ENCODE data around the gene NBPF8. TPM values are rescaled to one million over a fixed set of nuclear protein-coding genes. Genes with fewer than 3 reads are reported as not detected.
A peak's percentile ranks its signal among the peaks of the same experiment; 100 is the strongest.
"Not testable (repeated sequence)": the region's sequence is repeated elsewhere in the genome, so short reads cannot be mapped to it uniquely, and the experiment has no call there.

NBPF8 gene, protein sequence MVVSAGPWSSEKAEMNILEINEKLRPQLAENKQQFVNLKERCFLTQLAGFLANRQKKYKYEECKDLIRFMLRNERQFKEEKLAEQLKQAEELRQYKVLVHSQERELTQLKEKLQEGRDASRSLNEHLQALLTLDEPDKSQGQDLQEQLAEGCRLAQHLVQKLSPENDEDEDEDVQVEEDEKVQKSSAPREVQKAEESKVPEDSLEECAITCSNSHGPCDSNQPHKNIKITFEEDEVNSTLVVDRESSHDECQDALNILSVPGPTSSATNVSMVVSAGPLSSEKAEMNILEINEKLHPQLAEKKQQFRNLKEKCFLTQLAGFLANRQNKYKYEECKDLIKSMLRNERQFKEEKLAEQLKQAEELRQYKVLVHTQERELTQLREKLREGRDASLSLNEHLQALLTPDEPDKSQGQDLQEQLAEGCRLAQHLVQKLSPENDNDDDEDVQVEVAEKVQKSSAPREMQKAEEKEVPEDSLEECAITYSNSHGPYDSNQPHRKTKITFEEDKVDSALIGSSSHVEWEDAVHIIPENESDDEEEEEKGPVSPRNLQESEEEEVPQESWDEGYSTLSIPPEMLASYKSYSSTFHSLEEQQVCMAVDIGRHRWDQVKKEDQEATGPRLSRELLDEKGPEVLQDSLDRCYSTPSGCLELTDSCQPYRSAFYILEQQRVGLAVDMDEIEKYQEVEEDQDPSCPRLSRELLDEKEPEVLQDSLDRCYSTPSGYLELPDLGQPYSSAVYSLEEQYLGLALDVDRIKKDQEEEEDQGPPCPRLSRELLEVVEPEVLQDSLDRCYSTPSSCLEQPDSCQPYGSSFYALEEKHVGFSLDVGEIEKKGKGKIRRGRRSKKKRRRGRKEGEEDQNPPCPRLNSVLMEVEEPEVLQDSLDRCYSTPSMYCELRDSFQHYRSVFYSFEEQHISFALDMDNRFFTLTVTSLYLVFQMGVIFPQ
- 10.1 and 11.0 TPM in 2 replicates for total RNA-seq (2014; rRNA removed; shearing (Covaris generic))
- polyA plus RNA-seq (2016; fragmentation: Nextera tagmentation; extraction: Ambion mirVana), result 4.1 and 4.8 TPM in 2 replicates

DNA sequence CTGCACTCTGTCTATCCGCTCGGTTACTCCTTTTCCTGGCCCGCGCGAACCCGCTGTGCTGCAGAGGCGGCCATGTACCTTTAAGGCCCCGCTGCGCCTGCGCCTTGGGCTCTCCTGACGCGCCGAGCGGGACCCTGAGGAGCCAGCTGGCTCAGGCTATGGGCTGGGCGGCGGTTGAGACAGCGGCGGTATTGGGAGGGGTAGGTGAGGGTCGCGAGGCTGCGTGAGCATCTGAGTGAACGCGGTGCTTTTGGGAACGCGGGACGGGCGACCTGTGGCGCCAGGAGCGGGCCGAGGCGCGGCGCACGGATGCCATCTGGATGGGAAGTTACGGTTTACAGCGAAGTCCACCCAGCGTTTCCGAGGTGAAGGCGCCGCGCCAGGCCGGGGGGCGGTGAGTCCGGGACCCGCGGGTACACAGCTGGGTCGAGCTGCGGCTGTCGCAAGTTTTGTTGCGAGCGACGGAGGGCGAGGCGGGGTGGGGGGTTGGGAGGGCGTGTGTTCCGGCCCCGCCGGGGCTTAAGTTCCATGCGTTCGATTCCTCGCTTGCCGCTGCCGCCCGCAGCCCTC, at the start of gene NBPF8:
TSS of gene NBPF8 (plus strand) at position 125 of the 570 bp plus-strand sequence. CDS start 21,488 bp downstream, outside the sequence.
- H3K9me3 ChIP-seq (ENCODE audit: low read depth); H3K36me3 ChIP-seq (ENCODE audit: low read depth); H3K4me1 ChIP-seq (ENCODE audit: insufficient read depth); in situ Hi-C loops (cut with MboI); H3F3A ChIP-seq (ENCODE audit: insufficient read depth); H3K27me3 ChIP-seq (replicated peaks; ENCODE audit: insufficient read depth); H3K79me2 ChIP-seq (ENCODE audit: insufficient read depth); H3K9me2 ChIP-seq (ENCODE audit: insufficient read depth); H4K20me1 ChIP-seq (ENCODE audit: insufficient read depth): not testable (repeated sequence)
- H3K9ac ChIP-seq, result peak within 1 kb of the TSS; percentile 84
- DNase-seq, result peak; percentile 74
- WGBS, 2 experiments (ENCODE audit: low coverage in 1 of 2, low lambda C conversion rate in 2 of 2, missing lambda C conversion rate in 2 of 2), result 0 to 1% methylated on average over 12 to 19 of the region's 64 CpGs
- H3K27ac ChIP-seq, result peak within 1 kb of the TSS; percentile 80
- peak within 1 kb of the TSS; percentile 93 for H2AFZ ChIP-seq
- peak within 1 kb of the TSS; percentile 98 for H3K4me2 ChIP-seq (ENCODE audit: unreplicated experiment)
- peak within 1 kb of the TSS; percentile 96 for H3K4me3 ChIP-seq

DNA sequence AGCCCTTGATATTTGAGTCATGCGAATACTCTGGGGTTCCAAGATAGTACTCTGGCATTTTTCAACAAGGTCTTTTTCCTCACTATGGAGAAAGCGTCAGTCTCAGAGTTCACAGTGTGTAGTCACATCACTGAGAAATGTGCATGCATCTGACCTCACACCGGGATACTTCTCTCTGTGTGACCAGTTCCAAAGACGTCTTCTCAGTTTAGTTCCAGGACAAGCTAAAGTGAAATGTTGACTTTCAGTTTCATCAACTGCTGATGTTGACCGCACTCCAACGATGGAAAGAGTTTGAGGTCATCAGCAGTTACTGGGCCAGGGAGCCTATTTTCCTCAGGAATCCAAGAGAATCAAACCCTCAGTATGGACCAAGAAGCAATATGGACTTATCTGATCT, 47.1 kb upstream of the NBPF8 start:
- H3K36me3 ChIP-seq (ENCODE audit: low read depth); DNase-seq; H3K27me3 ChIP-seq (replicated peaks; ENCODE audit: insufficient read depth); H3K4me3 ChIP-seq; H3K9me2 ChIP-seq (ENCODE audit: insufficient read depth); H3K4me1 ChIP-seq (ENCODE audit: insufficient read depth); H3K4me2 ChIP-seq (ENCODE audit: unreplicated experiment); H3F3A ChIP-seq (ENCODE audit: insufficient read depth); H2AFZ ChIP-seq; H3K9me3 ChIP-seq (ENCODE audit: low read depth); in situ Hi-C loops (cut with MboI); H3K27ac ChIP-seq; H3K79me2 ChIP-seq (ENCODE audit: insufficient read depth); H3K9ac ChIP-seq; H4K20me1 ChIP-seq (ENCODE audit: insufficient read depth): not testable (repeated sequence)
- 80 to 85% methylated on average over 6 of the region's 6 CpGs for WGBS, 2 experiments (ENCODE audit: low coverage in 1 of 2, low lambda C conversion rate in 2 of 2, missing lambda C conversion rate in 2 of 2)

DNA sequence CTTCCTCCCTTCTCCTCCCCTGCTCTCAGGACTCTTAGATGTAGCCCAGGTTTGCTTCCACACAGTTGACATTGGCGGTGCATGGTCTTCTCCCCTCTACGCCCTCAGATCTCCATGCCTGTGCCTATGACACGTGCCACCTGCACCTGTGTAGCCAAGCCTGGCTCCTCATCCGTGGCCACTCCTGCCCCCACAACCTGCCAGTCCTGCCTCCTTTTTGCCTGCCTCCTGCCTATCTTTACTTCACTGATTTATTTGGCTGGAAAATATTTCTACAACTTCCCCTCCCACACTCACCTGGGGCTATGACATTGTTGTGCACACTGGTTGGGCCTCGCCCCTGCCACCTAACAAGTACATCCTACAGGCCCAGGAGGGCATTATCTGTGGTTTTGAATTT, 28.2 kb upstream of the NBPF8 start:
- H3K4me3 ChIP-seq, result not testable (repeated sequence)
- 84 to 91% methylated on average over 4 of the region's 5 CpGs for WGBS, 2 experiments (ENCODE audit: low coverage in 1 of 2, low lambda C conversion rate in 2 of 2, missing lambda C conversion rate in 2 of 2)

DNA sequence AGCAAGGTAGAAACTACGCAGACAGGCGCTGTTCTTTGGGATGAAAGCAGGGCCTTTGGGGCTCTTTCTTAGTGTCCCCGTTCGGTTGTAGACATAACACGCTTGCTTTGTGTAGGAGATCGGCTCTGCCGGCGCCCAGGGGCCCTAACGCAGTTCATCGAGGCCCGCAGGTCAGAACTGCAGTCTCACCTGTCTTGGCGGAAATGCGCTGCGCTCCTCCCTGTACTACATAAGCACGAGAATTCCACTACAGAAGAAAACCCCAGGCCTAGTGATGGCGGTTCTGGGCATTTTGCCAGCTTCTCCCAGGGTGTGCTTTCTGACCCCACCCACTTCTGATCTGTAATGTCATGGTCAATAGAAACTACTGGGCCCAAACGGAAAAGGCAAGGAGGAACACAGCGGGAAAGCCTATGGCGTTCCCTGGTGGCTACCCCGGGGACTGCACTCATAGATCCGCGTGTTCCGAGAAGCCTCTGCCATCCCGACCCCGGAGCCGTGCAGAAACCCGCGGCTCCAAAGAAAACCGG, 26.2 kb upstream of the NBPF8 start:
- WGBS, 2 experiments (ENCODE audit: low coverage in 1 of 2, low lambda C conversion rate in 2 of 2, missing lambda C conversion rate in 2 of 2), result 19 to 27% methylated on average over 18 to 20 of the region's 29 CpGs
- H3K4me2 ChIP-seq (ENCODE audit: unreplicated experiment); in situ Hi-C loops (cut with MboI); H3K9ac ChIP-seq; H3K27ac ChIP-seq; H4K20me1 ChIP-seq (ENCODE audit: insufficient read depth); H3K27me3 ChIP-seq (replicated peaks; ENCODE audit: insufficient read depth); H3K36me3 ChIP-seq (ENCODE audit: low read depth); H3K4me1 ChIP-seq (ENCODE audit: insufficient read depth); H3F3A ChIP-seq (ENCODE audit: insufficient read depth); H3K4me3 ChIP-seq; H3K9me2 ChIP-seq (ENCODE audit: insufficient read depth); H3K79me2 ChIP-seq (ENCODE audit: insufficient read depth); H3K9me3 ChIP-seq (ENCODE audit: low read depth); H2AFZ ChIP-seq: not testable (repeated sequence)
- peak; percentile 61 for DNase-seq

More for the DNA sequence above, 28.2 kb upstream of the NBPF8 start:
- in situ Hi-C loops (cut with MboI); H3K9ac ChIP-seq; H4K20me1 ChIP-seq (ENCODE audit: insufficient read depth); H3K4me2 ChIP-seq (ENCODE audit: unreplicated experiment); H3K4me1 ChIP-seq (ENCODE audit: insufficient read depth); H3F3A ChIP-seq (ENCODE audit: insufficient read depth); H3K27me3 ChIP-seq (replicated peaks; ENCODE audit: insufficient read depth); H3K9me2 ChIP-seq (ENCODE audit: insufficient read depth); H3K9me3 ChIP-seq (ENCODE audit: low read depth); DNase-seq; H3K27ac ChIP-seq; H3K36me3 ChIP-seq (ENCODE audit: low read depth); H3K79me2 ChIP-seq (ENCODE audit: insufficient read depth); H2AFZ ChIP-seq: not testable (repeated sequence)

DNA sequence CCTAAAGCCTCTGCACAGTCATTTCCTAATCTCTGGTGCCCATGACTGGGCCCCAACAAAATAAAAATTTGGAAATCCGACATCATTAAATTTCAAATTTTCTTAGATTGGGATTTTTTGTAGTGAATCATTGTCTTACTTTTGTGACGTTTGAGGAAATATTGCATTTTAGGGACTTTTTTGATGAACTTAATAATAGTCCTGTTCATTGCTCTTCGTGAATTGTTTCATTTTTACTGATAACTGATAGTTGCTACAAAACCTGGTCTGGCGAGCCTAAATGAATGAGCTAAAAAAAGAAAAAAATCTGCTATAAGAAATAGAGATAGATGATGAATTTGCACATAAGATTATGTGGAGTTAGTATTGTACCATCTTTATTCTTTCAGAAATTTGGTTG, 23.5 kb upstream of the NBPF8 start:
- H3F3A ChIP-seq (ENCODE audit: insufficient read depth); H2AFZ ChIP-seq; H3K4me2 ChIP-seq (ENCODE audit: unreplicated experiment); H3K27ac ChIP-seq; H3K79me2 ChIP-seq (ENCODE audit: insufficient read depth); H3K9me2 ChIP-seq (ENCODE audit: insufficient read depth); H3K27me3 ChIP-seq (replicated peaks; ENCODE audit: insufficient read depth); H4K20me1 ChIP-seq (ENCODE audit: insufficient read depth); H3K36me3 ChIP-seq (ENCODE audit: low read depth); H3K9ac ChIP-seq; DNase-seq; H3K4me1 ChIP-seq (ENCODE audit: insufficient read depth); H3K9me3 ChIP-seq (ENCODE audit: low read depth); H3K4me3 ChIP-seq; in situ Hi-C loops (cut with MboI): not testable (repeated sequence)
- whole genome bisulfite sequencing, 2 experiments (ENCODE audit: low coverage in 1 of 2, low lambda C conversion rate in 2 of 2, missing lambda C conversion rate in 2 of 2), result 74 to 76% methylated on average over 4 of the region's 4 CpGs

DNA sequence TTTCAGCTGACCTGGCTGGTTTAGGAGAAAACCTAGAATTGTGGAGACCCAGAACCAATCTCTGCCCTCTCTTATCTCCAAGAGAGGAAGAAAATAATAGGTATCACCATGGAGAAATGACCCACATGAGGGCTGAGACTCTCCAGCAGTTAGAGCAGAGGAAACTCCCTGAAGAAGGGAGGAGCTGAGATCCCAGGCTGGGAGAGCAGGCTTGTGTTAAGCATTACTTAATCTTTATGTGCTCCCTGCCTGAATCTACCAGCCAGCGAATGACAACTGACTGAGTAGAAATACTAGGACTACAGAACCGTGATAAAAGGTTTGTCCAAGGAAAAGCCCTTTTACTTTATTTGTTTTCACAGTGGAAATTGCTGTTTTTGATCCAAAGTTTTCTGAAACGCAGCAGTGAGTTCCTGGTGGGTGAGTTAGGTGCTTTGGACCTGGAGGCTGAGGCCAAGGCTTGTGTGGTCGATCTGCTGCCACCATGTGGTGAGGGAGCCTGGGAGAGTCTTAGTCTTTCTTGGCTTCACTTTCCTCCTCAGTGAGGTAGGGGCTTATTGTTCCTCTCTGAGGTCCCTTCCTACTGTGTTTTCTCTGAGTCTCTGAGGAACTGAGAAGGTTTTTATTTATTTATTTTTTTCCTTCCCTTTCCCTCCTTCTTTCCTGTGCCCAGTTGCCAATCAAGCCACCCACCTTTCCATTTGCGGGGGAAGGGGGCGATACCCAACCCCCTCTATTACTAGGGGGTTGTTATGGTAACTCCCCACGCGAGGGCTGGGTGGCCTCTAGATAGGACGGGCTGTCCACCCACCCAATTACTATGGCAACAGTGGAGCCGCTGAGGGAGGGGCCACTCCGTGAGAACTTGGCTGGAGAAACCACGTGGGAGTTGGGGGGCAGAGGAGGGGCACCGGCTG, 21.3 kb upstream of the NBPF8 start:
- H3K36me3 ChIP-seq (ENCODE audit: low read depth); H3K27me3 ChIP-seq (replicated peaks; ENCODE audit: insufficient read depth); H2AFZ ChIP-seq; in situ Hi-C loops (cut with MboI); H3K4me3 ChIP-seq; H3K79me2 ChIP-seq (ENCODE audit: insufficient read depth); H4K20me1 ChIP-seq (ENCODE audit: insufficient read depth); H3F3A ChIP-seq (ENCODE audit: insufficient read depth); H3K4me2 ChIP-seq (ENCODE audit: unreplicated experiment); H3K9ac ChIP-seq; DNase-seq; H3K9me2 ChIP-seq (ENCODE audit: insufficient read depth); H3K4me1 ChIP-seq (ENCODE audit: insufficient read depth); H3K9me3 ChIP-seq (ENCODE audit: low read depth); H3K27ac ChIP-seq: not testable (repeated sequence)
- 13 to 18% methylated on average over 2 to 9 of the region's 13 CpGs for WGBS, 2 experiments (ENCODE audit: low coverage in 1 of 2, low lambda C conversion rate in 2 of 2, missing lambda C conversion rate in 2 of 2)

All from GM23248 (cell line).